H1 (cell line): ENCODE measurements around the gene TRIM10. TPM values are rescaled to one million over a fixed set of nuclear protein-coding genes. Genes with fewer than 3 reads are reported as not detected.
"Not testable (repeated sequence)": the region's sequence is repeated elsewhere in the genome, so short reads cannot be mapped to it uniquely, and the experiment has no call there.

ENCODE experiments used
- CTCF ChIA-PET: fragments of 300-600 bp; sonication (Branson Sonifier 250); formaldehyde crosslinking; loops from one replicate; lab custom pipeline; 2021; ENCODE audit not compliant: partially characterized antibody; lab: Charles Lee
- POLR2A ChIA-PET: fragments of 300-600 bp; sonication (Branson Sonifier 250); formaldehyde crosslinking; loops from one replicate; lab custom pipeline; 2021; ENCODE audit warnings: inconsistent platforms; ENCODE audit not compliant: partially characterized antibody; lab: Charles Lee
- DNase-seq, 2 experiments: peaks; one replicate each; pipeline versions ENCODE4 v3.0.0 to v3.0.0-alpha.2; 2010 to 2022; ENCODE audit warnings: low spot score in 2 of 2, low read depth in 1 of 2, mixed read lengths in 1 of 2
- FAIRE-seq: peaks from 2 replicates; lab custom pipeline; 2011; peaks lifted over from hg19 to GRCh38; lab: Jason Lieb, UNC
- H2AFZ ChIP-seq: 2 replicates; pipeline ENCODE4 v1.8.1; 2012; ENCODE audit warnings: low read length, inconsistent platforms
- H2AK5ac ChIP-seq: 2 replicates; pipeline ENCODE4 v1.6.1; 2013; ENCODE audit warnings: low read depth, low read length
- H2BK120ac ChIP-seq: replicated peaks from 2 replicates; pipeline ENCODE3; 2013; ENCODE audit warnings: low read depth, low read length, inconsistent platforms
- H2BK12ac ChIP-seq: 2 replicates; pipeline ENCODE4 v1.6.1; 2013; ENCODE audit warnings: low read depth, low read length
- H2BK15ac ChIP-seq: 2 replicates; pipeline ENCODE4 v1.6.1; 2013; ENCODE audit warnings: low read length
- H2BK20ac ChIP-seq: 2 replicates; pipeline ENCODE4 v1.6.1; 2013; ENCODE audit warnings: low read length
- H2BK5ac ChIP-seq: 2 replicates; pipeline ENCODE4 v1.6.1; 2013; ENCODE audit warnings: low read depth, low read length
- H3K14ac ChIP-seq: 2 replicates; pipeline ENCODE4 v1.6.1; 2013; ENCODE audit warnings: inconsistent platforms; ENCODE audit not compliant: insufficient read length
- H3K18ac ChIP-seq: 2 replicates; pipeline ENCODE4 v1.6.1; 2013; ENCODE audit warnings: low read length; ENCODE audit errors: extremely low read depth
- H3K23ac ChIP-seq: 2 replicates; pipeline ENCODE4 v1.6.1; 2013; ENCODE audit warnings: inconsistent platforms; ENCODE audit not compliant: insufficient read length
- H3K23me2 ChIP-seq: 2 replicates; pipeline ENCODE4 v1.6.1; 2013; ENCODE audit warnings: low read depth, low read length
- H3K27ac ChIP-seq: 2 replicates; pipeline ENCODE4 v1.6.1; 2011; ENCODE audit warnings: low read depth, low read length, inconsistent platforms
- H3K27me3 ChIP-seq, 4 experiments: replicated peaks in 1 of 4; 1 replicate in 1 of 4; 2 replicates in 3 of 4; pipeline versions ENCODE4 v1.6.1 to v1.8.1; 2011 to 2013; ENCODE audit warnings: low read length in 3 of 4, mild to moderate bottlenecking in 3 of 4, inconsistent platforms in 2 of 4, mixed read lengths in 2 of 4, moderate library complexity in 1 of 4; ENCODE audit not compliant: control insufficient read depth in 3 of 4, insufficient read depth in 3 of 4; ENCODE audit errors: extremely low read depth in 1 of 4
- H3K36me3 ChIP-seq, 4 experiments: 2 replicates each; pipeline versions ENCODE4 v1.6.1 to v1.8.1; 2011 to 2013; ENCODE audit warnings: mild to moderate bottlenecking in 4 of 4, low read length in 3 of 4, moderate library complexity in 2 of 4, control low read depth in 1 of 4, inconsistent platforms in 1 of 4; ENCODE audit not compliant: insufficient read depth in 4 of 4, control insufficient read depth in 2 of 4
- H3K4ac ChIP-seq: replicated peaks from 2 replicates; pipeline ENCODE3; 2013; ENCODE audit warnings: low read length, low read depth, mixed read lengths, inconsistent platforms; ENCODE audit not compliant: insufficient read length
- H3K4me1 ChIP-seq, 4 experiments: replicated peaks in 1 of 4; 1 replicate in 1 of 4; 2 replicates in 3 of 4; pipeline versions ENCODE4 v1.6.1 to v1.8.1; 2011 to 2013; ENCODE audit warnings: low read length in 3 of 4, inconsistent platforms in 2 of 4, mixed read lengths in 1 of 4; ENCODE audit not compliant: insufficient read depth in 4 of 4, control insufficient read depth in 3 of 4
- H3K4me2 ChIP-seq, 2 experiments: 2 replicates each; pipeline versions ENCODE4 v1.6.1 to v1.8.1; 2011 to 2013; ENCODE audit warnings: low read depth in 2 of 2, low read length in 2 of 2, control low read depth in 1 of 2, inconsistent platforms in 1 of 2, mild to moderate bottlenecking in 1 of 2; ENCODE audit not compliant: insufficient read depth in 1 of 2
- H3K4me3 ChIP-seq, 4 experiments: fragments of 200-600, 300-600 bp in 1 of 4; sonication (generic), shearing (Covaris generic), sonication (Bioruptor Twin) in 1 of 4; 2 replicates each; pipeline versions ENCODE4 v1.5.1 to v1.8.1; 2011 to 2016; ENCODE audit warnings: low read length in 4 of 4, low read depth in 3 of 4, control low read depth in 2 of 4, inconsistent platforms in 2 of 4, mild to moderate bottlenecking in 2 of 4, mixed read lengths in 1 of 4, moderate library complexity in 1 of 4; ENCODE audit not compliant: insufficient read depth in 2 of 4; ENCODE audit errors: extremely low read depth in 1 of 4
- H3K56ac ChIP-seq: replicated peaks from 2 replicates; pipeline ENCODE3; 2013; ENCODE audit warnings: low read depth, mild to moderate bottlenecking, mixed read lengths, low read length, inconsistent platforms; ENCODE audit not compliant: insufficient read length
- H3K79me1 ChIP-seq: 2 replicates; pipeline ENCODE4 v1.6.1; 2013; ENCODE audit warnings: low read depth, low read length, control low read depth
- H3K79me2 ChIP-seq, 2 experiments: 2 replicates each; pipeline versions ENCODE4 v1.6.1 to v1.8.1; 2012 to 2013; ENCODE audit warnings: low read length in 2 of 2, mild to moderate bottlenecking in 2 of 2, inconsistent platforms in 1 of 2; ENCODE audit not compliant: insufficient read depth in 2 of 2, control insufficient read depth in 1 of 2
- H3K9ac ChIP-seq, 4 experiments: replicated peaks in 1 of 4; 1 replicate in 1 of 4; 2 replicates in 3 of 4; pipeline versions ENCODE4 v1.6.1 to v1.8.1; 2011 to 2013; ENCODE audit warnings: low read depth in 3 of 4, low read length in 3 of 4, control low read depth in 2 of 4, mild to moderate bottlenecking in 2 of 4, moderate library complexity in 2 of 4, inconsistent platforms in 1 of 4; ENCODE audit errors: extremely low read depth in 1 of 4
- H3K9me3 ChIP-seq, 2 experiments: 2 replicates each; pipeline versions ENCODE4 v1.6.1 to v1.8.1; 2012 to 2013; ENCODE audit warnings: mild to moderate bottlenecking in 2 of 2, moderate library complexity in 2 of 2, control low read depth in 1 of 2, inconsistent platforms in 1 of 2, low read depth in 1 of 2, low read length in 1 of 2, mixed read lengths in 1 of 2; ENCODE audit not compliant: insufficient read depth in 2 of 2
- H4K20me1 ChIP-seq, 2 experiments: replicated peaks in 1 of 2; 2 replicates each; pipeline versions ENCODE3 to v1.8.1; 2011 to 2013; ENCODE audit warnings: inconsistent platforms in 2 of 2, low read length in 2 of 2, mild to moderate bottlenecking in 1 of 2; ENCODE audit not compliant: insufficient read depth in 2 of 2, control insufficient read depth in 1 of 2
- H4K5ac ChIP-seq: 2 replicates; pipeline ENCODE4 v1.6.1; 2013; ENCODE audit warnings: low read length, low read depth, mixed read lengths, inconsistent platforms; ENCODE audit not compliant: insufficient read length
- H4K8ac ChIP-seq: 2 replicates; pipeline ENCODE4 v1.8.0; 2013; ENCODE audit warnings: mild to moderate bottlenecking, moderate library complexity, low read length, inconsistent platforms; ENCODE audit not compliant: insufficient read depth; ENCODE audit errors: extremely low read depth
- H4K91ac ChIP-seq: replicated peaks from 2 replicates; pipeline ENCODE3; 2013; ENCODE audit warnings: low read length, mixed read lengths, inconsistent platforms; ENCODE audit not compliant: insufficient read length
- CBX8 ChIP-seq: fragments of 300-800, 300-1000 bp; sonication (generic); IDR thresholded peaks from 2 replicates; pipeline ENCODE4 v1.7.1; 2016; ENCODE audit warnings: low read depth, low read length, borderline replicate concordance
- CHD2 ChIP-seq: IDR thresholded peaks from 2 replicates; pipeline ENCODE4 v1.6.1; 2012; ENCODE audit warnings: low read length, improper control_type of control experiment
- KDM4A ChIP-seq: IDR thresholded peaks from one replicate; pipeline ENCODE4 v1.7.1; 2012; ENCODE audit warnings: low read depth, mild to moderate bottlenecking, moderate library complexity, low read length, inconsistent platforms; ENCODE audit not compliant: severe bottlenecking
- TAF7 ChIP-seq: optimal IDR thresholded peaks from 2 replicates; pipeline ENCODE3; 2011; ENCODE audit warnings: low read depth, mild to moderate bottlenecking, inconsistent platforms, low read length, moderate library complexity, borderline replicate concordance
- WGBS, 2 experiments: shearing (Covaris generic) in 1 of 2; methylation state at CpG; one replicate each; pipeline versions ENCODE4 v1.1.6 to v1.1.7; 2013 to 2015; ENCODE audit warnings: low lambda C conversion rate in 2 of 2, mixed read lengths in 2 of 2, inconsistent platforms in 1 of 2, low coverage in 1 of 2, missing lambda C conversion rate in 1 of 2; ENCODE audit not compliant: insufficient replicate concordance in 2 of 2, insufficient coverage in 1 of 2, insufficient read length in 1 of 2; ENCODE audit errors: extremely low coverage in 1 of 2, missing lambda C conversion rate in 1 of 2; 5-methylcytosine and 5-hydroxymethylcytosine counted together
- polyA plus RNA-seq, 7 experiments: library from polyadenylated mRNA; depleted of rRNA in 3 of 7; stranded (reverse) in 5 of 7; unstranded in 2 of 7; fragments of >200 nt in 5 of 7; fragments of 200-250 nt in 2 of 7; gene quantifications; 1 replicate in 5 of 7; 2 replicates in 1 of 7; 4 replicates in 1 of 7; pipeline versions ENCODE4 v1.2.1 to v1.2.3, GENCODE V29; 2011 to 2013; ENCODE audit warnings: missing spikeins in 2 of 7, mixed read lengths in 2 of 7
- total RNA-seq: library from RNA; stranded (reverse); fragmentation: NEBNext Ultra II Directional; extraction: Animal tissue kit (Norgen Biotek cat#: 25700); gene quantifications from 2 replicates; pipeline ENCODE4 v1.2.1, GENCODE V29; 2021

Gene TRIM10
- total and polyA plus RNA-seq, 2 of the 8 experiments (the other 6 are each of a cell fraction or from before 2014, with no cell fraction given): 0.06 TPM; not detected in 1

- TF ChIP-seq KDM4A: no peak
- TF ChIP-seq CHD2: no peak
- no peak for TF ChIP-seq CBX8
- TF ChIP-seq TAF7: no peak
- TF ChIP-seq, all 59 proteins: peak for 0
These were observed 6.1 kb upstream of the TRIM10 start (continued) for GRCh38 chr6:30167101-30167500.

GRCh38 chr6:30165238-30165637 lies 4.2 kb upstream of the TRIM10 start:
- H3K27ac ChIP-seq, H3K36me3 ChIP-seq, H3K27me3 ChIP-seq, H2AK5ac ChIP-seq, H2BK20ac ChIP-seq, FAIRE-seq, H3K4me3 ChIP-seq, H2BK15ac ChIP-seq, H3K9me3 ChIP-seq, H3K9ac ChIP-seq, H2BK12ac ChIP-seq, H4K8ac ChIP-seq, POLR2A ChIA-PET, H3K18ac ChIP-seq, DNase-seq, H2BK5ac ChIP-seq, H3K4ac ChIP-seq, H3K23ac ChIP-seq, H3K14ac ChIP-seq, H3K4me1 ChIP-seq, H3K79me2 ChIP-seq, H3K79me1 ChIP-seq, H4K20me1 ChIP-seq, H4K5ac ChIP-seq, H2AFZ ChIP-seq, H2BK120ac ChIP-seq, H3K4me2 ChIP-seq, H4K91ac ChIP-seq, H3K56ac ChIP-seq, H3K23me2 ChIP-seq: not testable (repeated sequence)
- 80% methylated on average over 1 of the region's 1 CpG; no CpG with 5 or more reads in 1 of the 2 experiments for WGBS, 2 experiments
- CTCF ChIA-PET: interaction anchor here (2.1 kb wide), 1 partner anchor 61 kb away, joined by 7 read pairs; no protein-coding TSS in a partner anchor
